PC-3 (cell line): ENCODE data around the gene STARD10.

ENCODE experiments used
- CTCF ChIP-seq: fragments of 300-600 bp; sonication (generic); conservative IDR thresholded peaks from 2 replicates; pipeline ENCODE4 v1.5.1; 2017; ENCODE audit warnings: antibody characterized with exemption, low read depth, mild to moderate bottlenecking, low read length
- EZH2 ChIP-seq: fragments of 300-600 bp; sonication (generic); IDR thresholded peaks from one replicate; pipeline ENCODE4 v1.6.1; 2017; ENCODE audit warnings: antibody characterized with exemption, mild to moderate bottlenecking, low read length; ENCODE audit not compliant: unreplicated experiment
- EZH2phosphoT487 ChIP-seq: fragments of 300-600 bp; sonication (generic); IDR thresholded peaks from 2 replicates; pipeline ENCODE4 v1.6.1; 2018; ENCODE audit warnings: mild to moderate bottlenecking, antibody characterized with exemption, low read length, borderline replicate concordance

- TF ChIP-seq CTCF (no peak), EZH2 (no peak), EZH2phosphoT487 (no peak)
Measured at GRCh38 chr11:72833083-72833733, 39.4 kb upstream of the STARD10 start.
